NCI-H524 treated with DMSO at 0.1 percent for 48 hours (cell line): Measurements from ENCODE around the gene ARF4.

Experiments used
- DNase-seq: peaks from one replicate; lab custom pipeline; 2025; lab: John Stamatoyannopoulos, UW

Gene ARF4

DNA sequence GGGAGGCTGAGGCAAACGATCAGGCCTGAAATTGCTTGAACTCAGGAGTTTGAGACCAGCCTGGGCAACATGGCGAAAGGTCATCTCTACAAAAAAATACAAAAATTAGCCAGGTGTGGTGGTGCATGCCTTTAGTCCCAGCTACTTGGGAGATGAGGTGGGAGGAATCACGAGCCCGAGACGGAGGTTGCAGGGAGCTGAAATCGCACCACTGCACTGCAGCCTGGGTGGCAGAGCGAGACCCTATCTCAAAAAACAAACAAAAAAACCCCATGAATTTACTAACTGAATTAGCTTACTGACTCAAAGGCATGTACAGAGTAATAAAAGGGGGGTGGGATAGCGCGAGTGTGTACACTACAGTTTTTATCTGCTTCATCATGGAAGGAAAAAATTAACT is 19.3 kb downstream of the ARF4 start:
- no peak for DNase-seq

- DNase-seq, result no peak
These were observed 21.0 kb downstream of the ARF4 start for GRCh38 chr3:57575966-57576626.

- DNase-seq, result no peak
These were observed 25.0 kb downstream of the ARF4 start for GRCh38 chr3:57572096-57572495.

- DNase-seq, result no peak
These were observed 26.3 kb downstream of the ARF4 start for GRCh38 chr3:57570878-57571277.

DNA sequence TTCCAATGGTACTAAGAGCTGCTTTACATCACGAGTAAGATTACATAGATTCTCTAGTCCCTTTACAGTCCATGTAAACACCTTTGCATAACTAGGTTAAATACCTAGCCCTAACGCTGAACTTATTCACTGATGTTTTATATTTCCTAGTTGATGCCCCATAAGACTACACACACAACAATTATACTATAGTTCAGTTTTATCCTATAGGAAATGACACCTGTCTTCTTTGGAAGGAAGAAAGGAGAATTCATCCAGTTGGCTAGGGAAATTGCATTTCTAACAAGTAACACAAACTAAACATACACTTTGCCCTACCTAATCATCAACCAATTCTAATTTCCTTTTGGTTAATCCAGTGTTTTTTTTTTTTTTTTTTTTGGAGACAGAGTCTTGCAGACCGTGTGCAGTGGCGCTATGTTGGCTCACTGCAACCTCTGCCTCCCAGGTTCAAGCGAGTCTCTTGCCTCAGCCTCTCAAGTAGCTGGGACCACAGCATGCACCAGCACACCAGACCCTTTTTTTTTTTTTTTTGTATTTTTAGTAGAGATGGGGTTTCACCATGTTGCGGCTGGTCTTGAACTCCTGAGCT is 27.2 kb downstream of the ARF4 start:
- no peak for DNase-seq

- DNase-seq, result no peak
These were observed 37.6 kb downstream of the ARF4 start for GRCh38 chr3:57559526-57559925.

GRCh38 chr3:57557085-57557537 is 40.0 kb downstream of the ARF4 start:
- no peak for DNase-seq

GRCh38 chr3:57556459-57557084 is 40.6 kb downstream of the ARF4 start:
- DNase-seq, result no peak

- DNase-seq, result peak; percentile 53
These were observed 41.2 kb downstream of the ARF4 start, which contains the start of gene PDE12 for GRCh38 chr3:57555738-57556458. Gene PDE12 (plus strand): TSS chr3:57556274. CDS start chr3:57556380, 106 bp downstream.

DNA sequence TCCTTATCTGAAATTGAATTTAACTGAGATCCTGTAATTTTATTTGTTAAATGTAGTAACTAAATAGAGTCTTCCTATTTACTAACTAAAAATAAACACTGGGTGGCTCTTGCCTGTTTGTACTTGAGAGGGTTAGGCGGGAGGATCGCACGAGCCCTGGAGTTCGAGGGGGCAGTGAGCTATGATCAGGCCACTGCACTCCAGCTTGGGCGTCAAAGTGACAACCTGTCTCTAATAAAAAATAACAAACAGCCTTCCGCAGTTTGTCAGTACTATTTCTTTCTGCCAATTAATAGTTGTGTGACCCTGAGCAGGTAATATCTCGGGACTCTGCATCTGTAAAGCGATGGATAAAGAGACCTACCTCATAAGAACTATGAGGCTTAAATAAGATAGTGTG is 41.8 kb downstream of the ARF4 start:
- DNase-seq, result no peak

DNA sequence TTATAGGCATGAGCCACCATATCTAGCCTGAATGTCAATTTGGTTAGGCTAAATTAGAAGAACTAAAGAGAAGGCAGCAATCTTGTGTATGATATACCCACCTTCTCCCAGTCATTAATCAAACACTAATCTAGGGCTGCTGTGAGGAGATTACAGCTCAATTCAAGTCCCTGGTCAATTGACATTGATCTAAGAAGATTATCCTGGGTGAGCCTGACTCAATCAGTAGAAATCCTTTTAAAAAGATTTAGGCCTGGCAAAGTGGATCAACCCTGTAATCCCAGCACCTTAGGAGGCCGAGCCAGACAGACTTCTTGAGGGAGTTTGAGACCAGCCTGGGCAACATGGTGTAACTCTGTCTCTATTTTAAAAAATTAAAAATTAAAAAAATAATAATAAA is 50.5 kb downstream of the ARF4 start:
- DNase-seq, result no peak

DNA sequence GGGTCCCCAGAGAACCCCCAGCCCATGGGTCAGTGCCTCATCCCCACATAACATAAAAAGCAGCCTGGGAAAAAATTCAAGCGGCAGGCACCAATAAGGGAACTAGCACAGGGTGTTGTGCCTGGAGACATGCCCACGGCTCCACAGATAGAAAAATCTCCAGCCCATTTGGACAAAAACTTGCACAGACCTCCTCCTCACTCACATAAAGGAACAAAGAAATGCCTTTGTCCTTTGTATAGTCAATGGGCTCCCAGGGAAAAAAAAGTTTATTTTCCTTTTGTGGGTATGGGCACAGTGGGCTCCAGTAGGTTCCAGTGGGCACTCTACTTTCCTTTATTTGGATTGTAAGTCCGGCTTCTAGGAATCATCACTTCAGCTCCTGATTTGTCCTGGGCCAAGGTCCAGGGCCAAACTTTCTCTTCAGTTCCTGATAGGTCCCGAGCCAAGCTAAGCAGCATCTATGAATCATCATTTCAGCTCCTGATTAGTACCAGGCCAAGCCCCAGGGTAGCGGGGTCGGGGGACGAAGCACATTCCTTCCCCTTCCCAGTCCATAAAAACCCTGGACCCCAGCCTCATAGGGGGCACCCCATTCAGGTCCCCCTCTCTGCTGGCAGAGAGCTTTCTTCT is 51.4 kb downstream of the ARF4 start:
- no peak for DNase-seq

- peak; percentile 66 for DNase-seq
These were observed 52.7 kb downstream of the ARF4 start, which contains the start of gene DNAH12 for GRCh38 chr3:57544181-57545125. Gene DNAH12 (minus strand): TSS chr3:57544344. CDS start chr3:57542870, 1,474 bp downstream.

DNA sequence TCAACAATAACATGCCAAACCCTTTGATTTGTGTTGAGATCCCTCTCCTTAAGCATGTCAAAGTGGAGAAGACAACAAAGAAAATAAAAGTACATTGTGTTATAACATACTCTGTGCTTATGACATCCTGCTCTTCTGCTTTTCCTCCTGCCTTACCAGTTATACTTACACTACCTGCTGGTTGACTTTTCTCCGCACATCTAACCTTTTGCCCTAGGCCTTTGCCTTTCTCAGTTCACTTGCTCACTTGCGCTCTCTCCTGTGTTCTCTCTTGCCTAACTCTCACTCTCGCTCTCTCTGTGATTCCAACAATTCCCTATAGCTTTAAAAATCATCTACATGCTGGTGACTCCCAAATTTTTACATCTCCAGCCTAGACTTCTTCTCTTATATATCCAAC is 58.7 kb downstream of the ARF4 start:
- DNase-seq, result no peak

GRCh38 chr3:57530071-57530608 is 67.0 kb downstream of the ARF4 start:
- DNase-seq, result no peak
